HG03558 (cell line): ENCODE data around the gene DPRX.
"Not testable (repeated sequence)": the region's sequence is repeated elsewhere in the genome, so short reads cannot be mapped to it uniquely, and the experiment has no call there.

ENCODE experiments used
- ATAC-seq: cut with Tn5 transposase; IDR thresholded peaks from one replicate; pipeline ENCODE4 v1.9.1; 2021; ENCODE audit warnings: moderate number of reproducible peaks; ENCODE audit not compliant: unreplicated experiment; ENCODE audit errors: extremely low read depth

The DPRX gene

GRCh38 chr19:53644061-53644816 is 12.4 kb downstream of the DPRX start:
- ATAC-seq, result no peak

- ATAC-seq, result no peak
Measured at GRCh38 chr19:53646144-53646543, 14.3 kb downstream of the DPRX start.

- no peak for ATAC-seq
Measured at GRCh38 chr19:53647350-53647749, 15.6 kb downstream of the DPRX start.

- no peak for ATAC-seq
Measured at GRCh38 chr19:53647792-53648191, 16.0 kb downstream of the DPRX start.

GRCh38 chr19:53649746-53650593 is 18.2 kb downstream of the DPRX start:
- ATAC-seq, result no peak

- no peak for ATAC-seq
Measured at GRCh38 chr19:53652476-53652875, 20.7 kb downstream of the DPRX start.

GRCh38 chr19:53655042-53655665 is 23.4 kb downstream of the DPRX start:
- no peak for ATAC-seq

GRCh38 chr19:53657330-53657729 is 25.5 kb downstream of the DPRX start:
- ATAC-seq, result no peak

GRCh38 chr19:53657778-53658177 is 26.0 kb downstream of the DPRX start:
- ATAC-seq, result no peak

GRCh38 chr19:53659292-53659691 is 27.5 kb downstream of the DPRX start:
- no peak for ATAC-seq

- no peak for ATAC-seq
Measured at GRCh38 chr19:53660584-53660983, 28.8 kb downstream of the DPRX start.

- ATAC-seq, result no peak
Measured at GRCh38 chr19:53662209-53662608, 30.4 kb downstream of the DPRX start.

GRCh38 chr19:53664152-53664551 is 32.4 kb downstream of the DPRX start:
- ATAC-seq, result no peak

- no peak for ATAC-seq
Measured at GRCh38 chr19:53664760-53665159, 33.0 kb downstream of the DPRX start.

GRCh38 chr19:53666331-53666730 is 34.5 kb downstream of the DPRX start:
- ATAC-seq, result not testable (repeated sequence)

GRCh38 chr19:53668804-53669203 is 37.0 kb downstream of the DPRX start:
- ATAC-seq, result not testable (repeated sequence)

- ATAC-seq, result no peak
Measured at GRCh38 chr19:53670345-53670744, 38.5 kb downstream of the DPRX start.

GRCh38 chr19:53671663-53672062 is 39.9 kb downstream of the DPRX start:
- no peak for ATAC-seq
